Mucosa of stomach (tissue), 1 donor: ENCODE measurements around the gene SDCBP2.

Experiments
- H3K27me3 ChIP-seq: one replicate; pipeline ENCODE4 v1.7.0; 2013; ENCODE audit warnings: mild to moderate bottlenecking, low read length; ENCODE audit not compliant: control insufficient read depth, insufficient read depth
- H3K36me3 ChIP-seq: one replicate; pipeline ENCODE4 v1.7.0; 2013; ENCODE audit warnings: low read length; ENCODE audit not compliant: control insufficient read depth, insufficient read depth
- H3K4me1 ChIP-seq: one replicate; pipeline ENCODE4 v1.7.0; 2013; ENCODE audit warnings: mild to moderate bottlenecking, low read length; ENCODE audit not compliant: control insufficient read depth, insufficient read depth
- H3K4me3 ChIP-seq: one replicate; pipeline ENCODE4 v1.7.0; 2013; ENCODE audit warnings: low read length
- H3K9ac ChIP-seq: one replicate; pipeline ENCODE4 v1.7.0; 2013; ENCODE audit warnings: mild to moderate bottlenecking, low read length, moderate library complexity
- H3K9me3 ChIP-seq: one replicate; pipeline ENCODE4 v1.7.0; 2013; ENCODE audit warnings: mild to moderate bottlenecking, low read length, moderate library complexity; ENCODE audit not compliant: control insufficient read depth
- donor health status: Pancreatic carcinoma.

The SDCBP2 gene

GRCh38 chr20:1334370-1334731, 5.4 kb upstream of the SDCBP2 start:
- Histone ChIP-seq H3K36me3 (no peaks in the 10 kb centered on the region), H3K4me1 (peaks cover 50% of the 10 kb centered on the region), H3K9me3 (no peaks in the 10 kb centered on the region), H3K27me3 (no peaks in the 10 kb centered on the region), H3K9ac (no peak overlapping the region), H3K4me3 (no peak overlapping the region)

DNA sequence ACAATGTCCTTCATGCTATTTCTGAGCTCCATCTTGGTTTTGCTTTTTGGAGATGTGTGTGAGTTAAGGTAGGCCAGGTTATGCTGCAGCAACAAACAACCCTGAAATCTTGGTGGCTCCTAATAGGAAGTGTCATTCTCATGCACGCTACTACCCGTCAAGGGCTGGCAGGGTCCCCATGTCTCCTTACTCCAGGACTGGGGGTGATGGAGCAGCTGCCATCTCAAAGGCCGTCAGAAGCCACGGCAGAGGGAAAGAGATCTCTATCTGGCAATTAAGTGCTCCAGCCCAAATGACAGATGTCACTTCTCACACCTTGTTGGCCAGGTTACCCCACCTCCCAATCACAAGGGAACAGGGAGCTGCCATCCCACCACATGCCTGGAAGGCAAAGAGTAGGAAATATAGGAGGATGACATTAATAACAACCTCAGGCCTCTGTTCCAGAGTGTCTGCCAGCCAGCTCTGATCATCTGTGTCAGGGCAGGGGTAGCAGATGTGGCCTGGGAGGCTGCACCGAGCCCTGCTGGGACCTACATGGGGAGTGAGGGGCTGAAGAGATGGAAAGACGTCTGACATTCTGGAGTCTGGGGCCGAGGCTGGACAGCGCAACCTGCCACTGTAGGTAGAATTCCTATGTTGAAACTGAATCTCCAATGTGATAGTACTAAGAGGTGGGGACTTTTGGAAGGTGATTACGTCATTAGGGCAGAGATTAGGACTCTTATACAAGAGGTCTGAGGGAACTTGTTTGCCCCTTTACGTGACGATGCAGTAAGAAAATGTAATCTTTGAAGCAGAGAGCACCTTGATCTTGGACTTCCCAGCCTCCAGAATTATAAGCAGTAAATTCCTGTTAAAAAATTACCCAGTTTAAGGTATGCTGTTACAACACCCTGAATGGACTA, 4.8 kb upstream of the SDCBP2 start:
- Histone ChIP-seq H3K9me3 (no peaks in the 10 kb centered on the region), H3K4me3 (no peak overlapping the region), H3K36me3 (no peaks in the 10 kb centered on the region), H3K27me3 (no peaks in the 10 kb centered on the region), H3K9ac (no peak overlapping the region), H3K4me1 (peaks cover 52% of the 10 kb centered on the region)

DNA sequence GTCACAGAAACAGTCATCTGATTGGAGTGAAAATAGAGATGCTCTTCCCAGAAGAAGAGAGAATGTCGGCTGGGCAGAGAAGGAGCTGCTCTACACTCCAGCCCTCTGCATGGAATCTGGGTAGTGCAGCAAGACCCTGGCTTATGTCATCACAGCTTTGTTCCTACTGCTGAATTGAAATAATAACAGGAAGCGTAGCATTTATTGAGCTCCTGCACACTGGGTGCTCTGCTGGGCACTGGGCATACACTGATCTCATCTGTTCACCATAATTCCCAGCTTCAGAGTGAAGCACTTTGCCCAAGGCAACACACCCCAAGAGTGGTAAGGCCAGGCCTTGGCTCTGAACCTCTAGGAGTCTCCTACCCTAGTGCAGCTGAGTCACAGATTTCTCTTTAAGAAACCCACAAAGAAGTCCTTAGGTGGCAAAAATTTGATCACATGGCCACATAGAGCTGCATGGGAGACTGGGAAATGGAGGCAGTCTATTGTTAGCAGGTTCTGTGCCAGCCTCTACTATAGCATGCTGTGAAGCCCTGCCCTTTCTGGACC, 3.9 kb upstream of the SDCBP2 start:
- H3K9me3 ChIP-seq: no peaks in the 10 kb centered on the region
- H3K4me1 ChIP-seq: peaks cover 57% of the 10 kb centered on the region
- no peak overlapping the region for H3K9ac ChIP-seq
- H3K4me3 ChIP-seq: no peak overlapping the region
- H3K36me3 ChIP-seq: no peaks in the 10 kb centered on the region
- H3K27me3 ChIP-seq: no peaks in the 10 kb centered on the region

DNA sequence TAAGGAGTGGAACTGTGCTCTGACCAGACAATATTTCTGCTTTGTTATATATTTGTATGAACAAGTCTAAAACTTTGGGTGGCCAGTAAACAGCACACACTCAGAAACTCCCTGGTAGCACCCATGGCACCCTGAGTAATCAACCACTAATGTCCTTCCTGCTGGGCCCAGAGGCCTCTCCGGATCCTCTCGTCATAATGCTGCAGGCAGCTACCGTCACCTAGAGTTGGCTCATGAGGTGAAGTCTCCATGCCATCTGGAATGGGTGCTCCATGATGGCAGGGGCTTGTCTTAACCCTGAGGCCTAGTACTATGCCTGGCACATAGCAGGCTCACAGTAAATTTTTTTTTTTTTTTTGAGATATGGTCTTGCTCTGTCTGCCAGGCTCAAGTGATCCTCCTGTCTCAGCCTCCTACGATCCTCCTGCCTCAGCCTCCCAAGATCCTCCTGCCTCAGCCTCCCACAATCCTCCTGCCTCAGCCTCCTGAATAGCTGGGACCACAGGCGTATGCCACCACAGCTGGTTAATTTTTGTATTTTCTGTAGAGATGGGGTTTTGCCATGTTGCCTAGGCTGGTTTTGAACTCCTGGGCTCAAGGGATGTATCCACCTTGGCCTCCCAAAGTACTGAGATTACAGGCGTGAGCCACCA, 3.0 kb upstream of the SDCBP2 start:
- Histone ChIP-seq H3K9me3 (no peaks in the 10 kb centered on the region), H3K4me3 (no peak overlapping the region), H3K27me3 (no peaks in the 10 kb centered on the region), H3K9ac (no peak overlapping the region), H3K36me3 (no peaks in the 10 kb centered on the region), H3K4me1 (peaks cover 57% of the 10 kb centered on the region)

- peaks cover 57% of the 10 kb centered on the region for H3K4me1 ChIP-seq
- no peaks in the 10 kb centered on the region for H3K9me3 ChIP-seq
- no peaks in the 10 kb centered on the region for H3K36me3 ChIP-seq
- H3K4me3 ChIP-seq: no peak overlapping the region
- no peaks in the 10 kb centered on the region for H3K27me3 ChIP-seq
- no peak overlapping the region for H3K9ac ChIP-seq
Measured at GRCh38 chr20:1331101-1331500, 2.2 kb upstream of the SDCBP2 start.

DNA sequence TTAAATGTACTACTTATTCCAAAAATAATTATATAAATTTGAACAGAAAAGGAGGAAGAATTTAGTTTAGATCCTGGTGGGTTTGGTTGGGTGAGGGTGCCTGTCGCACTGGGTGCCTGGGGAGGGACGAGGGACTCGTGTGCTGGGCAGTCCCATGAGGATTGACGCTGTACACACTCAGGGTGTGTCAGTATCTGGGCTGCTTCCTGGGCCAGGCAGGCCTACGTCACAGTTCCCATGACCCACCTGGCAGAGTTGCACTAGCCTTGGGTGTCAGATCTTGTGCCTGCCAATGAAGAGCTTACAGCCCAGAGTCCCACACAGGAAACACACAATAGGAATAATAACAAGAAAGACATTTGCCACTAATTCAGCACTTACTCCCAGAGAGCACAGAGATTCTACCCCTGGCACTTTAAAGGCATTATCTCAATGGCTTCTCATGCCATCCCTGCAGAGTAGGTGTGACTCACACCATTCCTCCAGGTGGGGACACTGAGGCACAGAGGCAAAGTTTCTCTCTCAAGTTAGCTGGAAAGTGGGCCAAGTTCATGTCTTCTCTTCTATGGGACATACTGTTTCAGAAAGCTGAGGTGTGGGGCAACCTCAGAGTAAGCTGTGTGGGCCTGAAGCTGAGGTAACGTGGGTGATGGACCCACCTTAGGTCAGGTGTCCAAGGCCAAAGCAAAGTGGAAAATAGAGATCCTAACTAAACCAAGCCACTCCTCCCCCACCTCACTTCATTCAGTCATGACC, 1.3 kb upstream of the SDCBP2 start:
- no peaks in the 10 kb centered on the region for H3K27me3 ChIP-seq
- H3K9ac ChIP-seq: peak overlapping the region; percentile 93
- peaks cover 59% of the 10 kb centered on the region for H3K4me1 ChIP-seq
- H3K36me3 ChIP-seq: no peaks in the 10 kb centered on the region
- no peaks in the 10 kb centered on the region for H3K9me3 ChIP-seq
- no peak overlapping the region for H3K4me3 ChIP-seq

GRCh38 chr20:1327827-1328679, 886 bp downstream of the SDCBP2 start:
- H3K36me3 ChIP-seq: no peaks in the 10 kb centered on the region
- peak overlapping the region; percentile 43 for H3K4me3 ChIP-seq
- H3K4me1 ChIP-seq: peaks cover 69% of the 10 kb centered on the region

GRCh38 chr20:1327241-1327653, 1.7 kb downstream of the SDCBP2 start:
- no peaks in the 10 kb centered on the region for H3K36me3 ChIP-seq
- peak overlapping the region; percentile 43 for H3K4me3 ChIP-seq
- H3K4me1 ChIP-seq: peaks cover 72% of the 10 kb centered on the region
- H3K9ac ChIP-seq: peak overlapping the region; percentile 93
- no peaks in the 10 kb centered on the region for H3K27me3 ChIP-seq
- no peaks in the 10 kb centered on the region for H3K9me3 ChIP-seq

More at GRCh38 chr20:1327827-1328679, 886 bp downstream of the SDCBP2 start:
- H3K27me3 ChIP-seq: no peaks in the 10 kb centered on the region
- H3K9me3 ChIP-seq: no peaks in the 10 kb centered on the region
- H3K9ac ChIP-seq: peak overlapping the region; percentile 93

- H3K4me3 ChIP-seq: peak overlapping the region; percentile 43
- H3K27me3 ChIP-seq: no peaks in the 10 kb centered on the region
- H3K9me3 ChIP-seq: no peaks in the 10 kb centered on the region
- H3K36me3 ChIP-seq: no peaks in the 10 kb centered on the region
- H3K9ac ChIP-seq: peak overlapping the region; percentile 93
- H3K4me1 ChIP-seq: peaks cover 72% of the 10 kb centered on the region
Measured at GRCh38 chr20:1326031-1326930, 2.7 kb downstream of the SDCBP2 start.

- H3K36me3 ChIP-seq: no peaks in the 10 kb centered on the region
- H3K4me1 ChIP-seq: peaks cover 63% of the 10 kb centered on the region
- no peaks in the 10 kb centered on the region for H3K27me3 ChIP-seq
- H3K9me3 ChIP-seq: no peaks in the 10 kb centered on the region
- H3K9ac ChIP-seq: peak overlapping the region; percentile 93
- H3K4me3 ChIP-seq: peak overlapping the region; percentile 43
Measured at GRCh38 chr20:1325173-1326030, 3.5 kb downstream of the SDCBP2 start.
